Heart left ventricle (tissue), 13 donors: ENCODE measurements around the gene PDE1A.

Experiments used
- CTCF ChIP-seq, 12 donors: fragments of 200-600 bp; sonication (generic) in 4 of 12; IDR thresholded peaks; one replicate each; pipeline versions ENCODE4 v1.5.0 to v1.8.0; 2018 to 2022; ENCODE audit warnings: antibody characterized with exemption in 12 of 12, mild to moderate bottlenecking in 5 of 12
- POLR2A ChIP-seq, 2 donors: fragments of 450-650 bp; IDR thresholded peaks; one replicate each; pipeline ENCODE4 v1.6.1; 2017; ENCODE audit warnings: antibody characterized with exemption in 2 of 2, mild to moderate bottlenecking in 2 of 2, moderate library complexity in 2 of 2
- donor health status: ischemic (EF 13 %, LVEDD 7.1; RV severe dilation, severe dysfunction).
- donor health status: DM: no; HTN: yes; CAD: no.
- donor health status: DM: no; HTN: no; CAD: no.
- donor health status: ischemic (EF 25% LVEDD 6.9; RV normal size, moderate dysfunction).
- donor health status: ischemic (EF 25% LVEDD 5.7; RV mildly dilated, moderate dysfunction).
- donor health status: ischemic (EF 35%, LVEDD 5.7; RV mildly dilated, moderate dysfunction).
- donor health status: nonischemic (EF 11% LVEDD 7.7; RV severe dilation, severe dysfunction).
- donor health status: DM: yes; HTN: yes; CAD: no.
- donor health status: PGD.
- donor health status: ischemic (EF 29% LVEDD 5.4; RV normal size, mild dysfunction).
- donor health status: nonischemic (EF 23%, LVEDD 6.1; RV moderate dilation, normal function).

DNA sequence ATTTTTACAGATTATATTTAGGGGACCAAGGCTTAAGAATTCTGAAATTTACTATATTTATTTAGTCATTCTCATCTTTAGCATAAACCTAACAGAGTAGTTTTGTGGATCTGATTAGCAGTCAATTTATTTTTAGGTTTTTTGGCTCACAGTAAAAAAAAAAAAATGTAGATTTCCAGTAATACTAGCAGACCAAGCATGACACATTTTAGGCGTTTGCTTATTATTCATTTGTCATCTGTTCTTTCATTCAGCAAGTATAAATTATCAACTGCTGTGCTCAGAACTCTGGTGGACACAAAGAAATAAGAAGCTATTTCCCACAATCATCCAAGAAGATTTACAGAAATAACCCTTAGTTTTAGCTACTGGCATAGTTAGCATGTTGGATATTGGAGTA lies 20.6 kb downstream of the PDE1A start:
- no peak for TF ChIP-seq CTCF (IDR thresholded peaks at IDR 0.05)
- no peak for TF ChIP-seq POLR2A (IDR thresholded peaks at IDR 0.05)
